Liver (tissue), 3 donors: Measurements from ENCODE around the gene FARS2.

ENCODE experiments used
- ATF3 ChIP-seq: IDR thresholded peaks from 2 replicates; pipeline ENCODE4 v1.6.1; 2016; ENCODE audit warnings: antibody characterized with exemption
- CTCF ChIP-seq: fragments of 150-350 bp; IDR thresholded peaks from 2 replicates; pipeline ENCODE4 v1.5.1; 2017; ENCODE audit warnings: improper control_type of control experiment, low read depth, low read length; ENCODE audit not compliant: missing input control
- GABPA ChIP-seq, 2 donors: IDR thresholded peaks in 1 of 2; conservative IDR thresholded peaks in 1 of 2; 2 replicates each; pipeline ENCODE4 v1.6.1; 2016; ENCODE audit warnings: antibody characterized with exemption in 2 of 2, mild to moderate bottlenecking in 1 of 2, moderate library complexity in 1 of 2
- HNF4A ChIP-seq, 2 donors: conservative IDR thresholded peaks; 2 replicates each; pipeline ENCODE4 v1.6.1; 2016; ENCODE audit warnings: antibody characterized with exemption in 2 of 2, mild to moderate bottlenecking in 2 of 2
- JUND ChIP-seq, 2 donors: IDR thresholded peaks; 2 replicates each; pipeline ENCODE4 v1.6.1; 2016; ENCODE audit warnings: antibody characterized with exemption in 2 of 2
- MAX ChIP-seq: IDR thresholded peaks from 2 replicates; pipeline ENCODE4 v1.6.1; 2016; ENCODE audit warnings: antibody characterized with exemption
- NR2F2 ChIP-seq: IDR thresholded peaks from 2 replicates; pipeline ENCODE4 v1.6.1; 2016; ENCODE audit warnings: antibody characterized with exemption
- REST ChIP-seq: IDR thresholded peaks from 2 replicates; pipeline ENCODE4 v1.6.1; 2016; ENCODE audit warnings: antibody characterized with exemption, mild to moderate bottlenecking
- RXRA ChIP-seq, 2 donors: IDR thresholded peaks; 2 replicates each; pipeline ENCODE4 v1.6.1; 2017 to 2018; ENCODE audit warnings: antibody characterized with exemption in 2 of 2, mild to moderate bottlenecking in 1 of 2
- SP1 ChIP-seq: IDR thresholded peaks from 2 replicates; pipeline ENCODE4 v1.6.1; 2018; ENCODE audit warnings: antibody characterized with exemption, mild to moderate bottlenecking
- TAF1 ChIP-seq: conservative IDR thresholded peaks from 2 replicates; pipeline ENCODE4 v1.6.1; 2016; ENCODE audit warnings: antibody characterized with exemption, mild to moderate bottlenecking
- ZBTB33 ChIP-seq: IDR thresholded peaks from 2 replicates; pipeline ENCODE4 v1.6.1; 2016; ENCODE audit warnings: antibody characterized with exemption
- donor health status: healthy.
- donor health status: healthy.

- TF ChIP-seq SP1 (no peak), CTCF (no peak), HNF4A (conservative IDR thresholded peaks at IDR 0.05) (no peak), JUND (IDR thresholded peaks at IDR 0.05) (no peak), ZBTB33 (no peak), MAX (no peak), REST (no peak), GABPA (IDR thresholded peaks at IDR 0.05 in 1 of 2, conservative IDR thresholded peaks at IDR 0.05 in 1 of 2) (no peak), ATF3 (no peak), RXRA (IDR thresholded peaks at IDR 0.05) (no peak), NR2F2 (no peak), TAF1 (no peak)
Observed at GRCh38 chr6:5331845-5332442, 70.6 kb downstream of the FARS2 start.
